ENCODE data around the gene HIVEP3.
A peak's percentile ranks its signal among the peaks of the same experiment; 100 is the strongest.

Gene HIVEP3

DNA sequence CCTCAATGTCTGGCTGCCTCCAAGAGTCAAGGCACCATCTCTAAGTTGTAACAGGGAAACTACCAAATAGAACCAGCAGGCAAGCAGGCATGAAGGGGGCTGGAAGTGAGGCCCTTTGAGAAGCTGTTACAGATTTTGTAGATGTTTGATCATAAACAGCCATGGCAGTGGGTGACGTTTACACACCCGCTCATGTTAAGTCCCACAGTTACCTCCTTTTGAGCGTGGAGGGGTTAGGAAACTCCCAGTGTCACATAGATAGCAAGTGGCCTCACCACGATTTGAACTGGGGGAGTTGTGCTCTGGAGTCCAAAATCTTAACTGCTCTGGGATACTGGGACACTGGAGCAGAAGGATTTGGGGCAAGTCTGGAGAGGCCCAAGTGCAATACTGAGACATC lies 192.4 kb downstream of the HIVEP3 start:
- DNase-seq, result no peak

DNA sequence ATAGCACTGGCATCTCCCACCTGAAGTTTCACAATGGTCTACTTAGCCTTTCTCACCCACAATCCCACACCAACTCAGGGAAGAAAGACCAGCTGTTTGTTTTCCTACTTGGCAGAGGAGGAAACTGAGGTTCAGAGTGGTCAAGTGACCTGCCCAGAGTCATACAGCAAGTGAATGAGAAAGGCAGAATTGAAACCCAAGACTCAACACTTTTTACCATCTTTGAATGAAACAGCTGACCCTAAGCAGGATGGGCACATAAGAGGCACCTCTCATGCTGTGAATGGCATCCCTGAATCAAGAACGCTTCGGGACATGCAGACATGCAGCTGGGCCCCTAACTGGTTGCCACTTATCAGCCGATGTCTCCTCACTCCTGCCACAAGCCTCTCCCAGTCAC lies 193.8 kb downstream of the HIVEP3 start:
- DNase-seq, result no peak

DNA sequence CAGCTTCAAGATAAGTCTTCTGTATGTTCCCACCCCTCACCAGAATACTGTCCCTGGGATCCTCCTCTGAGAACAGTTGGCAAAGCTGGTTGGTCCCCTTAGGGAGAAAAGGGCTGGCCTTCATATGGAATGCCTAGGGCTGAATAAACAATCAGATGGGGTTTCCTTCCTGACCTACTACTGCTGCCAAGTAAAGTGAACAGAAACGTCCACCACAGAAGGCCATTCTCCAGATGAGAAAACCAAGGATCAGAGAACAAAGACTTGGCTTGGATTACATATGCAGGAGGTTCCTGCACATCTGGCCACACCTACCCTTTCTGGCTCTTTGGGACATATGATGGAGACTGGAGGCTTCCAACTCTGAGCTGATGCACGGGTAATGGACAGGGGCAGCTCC lies 194.5 kb downstream of the HIVEP3 start:
- no peak for DNase-seq

- no peak for DNase-seq
Measured at GRCh38 chr1:41723786-41724185, 194.9 kb downstream of the HIVEP3 start.

- DNase-seq, result no peak
Measured at GRCh38 chr1:41722184-41722583, 196.5 kb downstream of the HIVEP3 start.

DNA sequence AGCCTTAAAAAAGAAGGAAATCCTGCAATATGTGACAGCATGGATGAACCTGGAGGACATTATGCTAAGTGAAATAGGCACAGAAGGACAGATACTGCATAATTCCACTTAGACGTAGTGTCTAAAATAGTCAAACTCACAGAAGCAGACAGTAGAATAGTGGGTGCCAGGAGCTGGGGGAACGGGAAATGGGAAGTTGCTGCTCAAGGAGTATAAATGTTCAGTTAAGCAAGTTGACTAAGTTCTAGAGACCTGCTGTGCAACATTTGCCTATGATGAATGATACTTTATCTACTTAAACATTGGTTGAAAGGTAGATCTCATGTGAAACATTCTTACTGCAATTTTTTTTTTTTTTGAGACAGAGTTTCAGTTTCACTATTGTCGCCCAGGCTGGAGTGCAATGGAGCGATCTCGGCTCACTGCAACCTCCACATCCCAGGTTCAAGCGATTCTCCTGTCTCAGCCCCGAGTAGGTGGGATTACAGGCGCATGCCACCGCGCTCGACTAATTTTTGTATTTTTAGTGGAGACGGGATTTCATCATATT lies 197.8 kb downstream of the HIVEP3 start:
- DNase-seq, result no peak

DNA sequence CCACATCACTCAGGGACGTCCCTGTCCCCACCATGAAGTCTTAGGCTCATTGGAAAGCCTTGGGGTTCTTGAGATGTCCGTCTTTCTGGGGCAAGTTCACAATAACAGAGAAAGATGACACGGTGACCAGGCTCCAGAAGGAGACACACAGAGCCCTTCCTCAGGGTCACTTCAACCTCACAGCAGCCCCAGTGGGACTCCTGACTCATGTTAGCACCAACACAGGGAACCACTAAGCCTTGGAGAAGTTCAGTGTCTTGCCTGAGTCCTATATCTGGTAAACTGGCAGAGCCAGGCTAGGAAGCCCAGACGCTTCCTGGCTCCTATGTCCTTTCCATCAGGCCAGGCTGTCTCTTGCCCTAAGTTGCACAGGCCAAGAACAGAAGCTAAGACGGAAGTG lies 199.1 kb downstream of the HIVEP3 start:
- DNase-seq, result no peak

DNA sequence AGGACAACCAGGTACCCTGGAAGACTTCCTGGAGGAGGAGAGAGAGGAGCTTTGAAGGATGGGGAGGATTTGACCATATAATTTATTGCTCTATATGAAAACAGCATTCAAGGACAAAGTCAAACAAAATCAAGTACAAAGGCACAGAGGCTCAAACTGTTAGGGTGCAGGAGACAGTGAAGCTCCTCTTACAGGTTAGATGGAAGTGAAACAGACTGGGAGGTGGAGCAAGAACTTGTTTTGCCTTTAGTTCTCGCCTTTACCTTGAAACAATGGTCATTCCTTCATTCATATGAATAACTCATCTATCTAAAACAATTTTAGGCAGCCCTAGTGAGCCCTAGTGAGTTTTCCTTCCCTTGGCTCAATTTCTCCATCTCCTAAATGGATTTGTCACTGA lies 199.6 kb downstream of the HIVEP3 start:
- DNase-seq, result no peak

- DNase-seq, result no peak
Measured at GRCh38 chr1:41718497-41718896, 200.2 kb downstream of the HIVEP3 start.

GRCh38 chr1:41716188-41717130 lies 202.3 kb downstream of the HIVEP3 start:
- DNase-seq, result no peak

GRCh38 chr1:41715441-41716095 lies 203.2 kb downstream of the HIVEP3 start:
- DNase-seq, result no peak

DNA sequence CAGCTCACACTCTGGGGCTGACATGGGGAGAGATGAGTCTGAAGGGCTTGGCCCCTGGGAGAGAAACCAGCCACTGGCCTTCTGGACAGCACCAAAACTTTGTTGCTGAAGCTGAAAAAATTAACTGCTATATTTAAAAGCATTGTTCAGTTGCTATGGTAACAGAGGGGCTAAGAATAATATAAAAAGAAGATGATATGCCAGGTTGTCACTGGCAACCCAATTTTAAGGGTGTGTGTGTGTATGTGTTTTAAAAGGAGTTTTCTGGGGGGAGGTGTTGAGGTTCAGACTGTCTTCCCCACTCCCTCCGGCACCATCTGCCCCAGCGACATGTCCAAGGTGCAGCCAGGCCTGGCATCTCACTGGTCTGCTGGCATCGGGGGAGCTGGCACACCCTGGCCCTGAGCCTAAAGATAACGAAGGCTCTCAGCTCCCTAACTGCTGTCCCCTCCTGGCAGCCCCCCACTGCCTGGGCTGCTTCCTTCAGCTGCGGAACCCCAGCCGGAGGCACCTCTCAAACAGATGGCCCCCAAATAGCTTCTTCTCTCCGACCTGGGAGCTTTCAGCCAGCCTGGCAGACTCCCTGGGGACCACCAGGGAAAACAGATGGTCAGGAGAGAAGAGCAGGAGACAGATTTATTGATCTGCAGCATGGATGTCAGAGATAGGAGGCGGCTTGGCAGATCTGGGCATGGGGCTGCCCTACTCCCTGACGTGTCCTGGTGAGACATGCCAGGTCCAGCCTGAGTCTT lies 203.9 kb downstream of the HIVEP3 start:
- DNase-seq, result peak; percentile 66

DNA sequence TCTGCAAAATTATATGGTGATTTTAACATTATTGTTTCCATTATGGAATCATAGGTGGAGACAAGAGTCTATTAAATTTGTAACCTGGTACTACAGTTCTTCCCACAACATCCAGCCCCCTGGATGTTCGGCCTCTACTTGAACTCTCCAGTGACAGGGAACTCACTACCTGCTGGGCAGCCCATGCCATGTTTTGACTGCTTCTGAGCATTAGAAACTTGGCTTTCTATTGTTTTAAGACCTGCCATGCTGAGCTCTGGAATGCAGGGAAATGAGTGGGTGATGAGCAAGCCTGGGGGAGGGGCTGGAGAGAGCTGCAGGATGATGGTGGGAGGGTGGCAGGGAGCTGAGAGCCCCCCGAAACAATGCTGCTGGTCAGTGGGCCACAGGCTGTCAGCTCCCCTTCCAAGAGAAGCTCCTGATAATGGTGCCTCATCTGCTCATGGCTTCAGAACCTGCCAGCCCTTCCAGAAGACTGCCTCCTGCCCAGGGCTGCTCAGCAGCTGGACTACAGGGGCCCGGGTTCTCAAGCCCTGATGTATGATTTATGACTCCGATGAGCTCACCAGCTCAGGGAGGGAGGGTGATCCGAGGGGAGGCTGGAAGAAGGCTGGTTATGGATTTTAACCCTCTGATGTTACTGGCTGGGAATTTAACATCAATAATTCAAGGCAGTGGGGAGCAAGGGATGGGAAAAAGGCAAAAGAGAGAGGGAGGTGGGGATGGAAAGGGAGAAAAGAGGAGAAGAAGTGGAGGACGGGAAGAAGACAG lies 205.0 kb downstream of the HIVEP3 start:
- DNase-seq, result peak; percentile 29

- no peak for DNase-seq
Measured at GRCh38 chr1:41713141-41713540, 205.6 kb downstream of the HIVEP3 start.

- DNase-seq, result no peak
Measured at GRCh38 chr1:41712695-41713094, 206.0 kb downstream of the HIVEP3 start.

DNA sequence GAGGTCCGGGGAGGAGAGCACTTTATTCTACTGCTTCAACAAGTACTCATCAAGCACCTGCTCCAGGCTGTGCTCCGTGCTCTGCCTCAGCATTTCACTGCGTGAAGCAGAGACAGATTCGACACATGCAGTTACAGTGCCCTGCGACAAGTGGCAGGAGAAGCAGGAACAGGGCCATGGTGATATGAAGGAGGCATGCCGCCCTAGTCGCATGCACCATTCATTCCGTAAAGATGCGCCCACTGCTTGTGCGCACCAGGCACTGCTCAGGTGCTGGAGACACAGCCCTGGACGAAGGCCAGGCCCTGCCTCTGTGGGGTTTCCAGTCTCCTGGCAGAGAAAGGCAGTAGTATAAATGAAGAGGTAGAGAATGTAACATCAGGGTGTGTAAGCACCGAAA lies 206.6 kb downstream of the HIVEP3 start:
- no peak for DNase-seq

DNA sequence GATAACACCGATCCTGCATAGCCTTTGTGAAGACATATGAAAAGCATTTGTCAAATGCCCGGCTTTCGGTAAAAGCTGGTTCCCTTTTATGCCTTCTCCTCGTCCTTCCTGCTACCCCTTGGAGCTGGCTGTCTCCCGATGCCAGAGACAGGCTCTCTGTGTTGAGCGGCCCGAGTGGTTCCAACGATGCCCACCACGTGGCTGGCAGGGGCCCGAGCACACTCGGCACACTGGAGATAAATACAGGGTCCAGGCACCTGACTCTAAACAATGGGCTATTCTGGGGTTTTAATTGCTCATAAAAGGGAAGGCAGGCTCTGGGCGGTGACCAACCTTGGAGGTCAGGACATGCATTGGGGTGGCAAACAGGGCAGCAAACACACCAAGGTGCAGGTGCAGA lies 207.1 kb downstream of the HIVEP3 start:
- DNase-seq, result no peak

- no peak for DNase-seq
Measured at GRCh38 chr1:41710980-41711379, 207.7 kb downstream of the HIVEP3 start.

- no peak for DNase-seq
Measured at GRCh38 chr1:41709873-41710272, 208.8 kb downstream of the HIVEP3 start.

DNA sequence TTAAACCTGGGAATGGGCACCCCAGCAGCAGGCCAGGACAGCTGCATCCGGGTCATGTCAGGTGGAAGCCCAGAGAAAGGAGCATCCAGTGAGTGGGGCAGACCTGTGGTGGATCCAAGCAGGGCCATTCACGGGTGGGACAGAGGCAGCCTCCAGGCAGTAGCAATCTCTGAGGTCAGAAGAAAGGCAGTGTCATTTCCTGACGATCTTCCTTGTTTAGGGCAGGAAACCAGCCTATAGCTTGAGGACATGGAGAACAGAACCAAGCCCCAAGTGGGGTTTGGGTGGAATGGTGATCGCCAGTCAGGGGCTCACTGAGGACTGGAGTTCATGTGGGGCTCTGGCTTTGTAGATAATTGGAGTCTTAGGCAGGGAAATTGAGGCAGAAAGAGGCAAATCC lies 209.4 kb downstream of the HIVEP3 start:
- no peak for DNase-seq

DNA sequence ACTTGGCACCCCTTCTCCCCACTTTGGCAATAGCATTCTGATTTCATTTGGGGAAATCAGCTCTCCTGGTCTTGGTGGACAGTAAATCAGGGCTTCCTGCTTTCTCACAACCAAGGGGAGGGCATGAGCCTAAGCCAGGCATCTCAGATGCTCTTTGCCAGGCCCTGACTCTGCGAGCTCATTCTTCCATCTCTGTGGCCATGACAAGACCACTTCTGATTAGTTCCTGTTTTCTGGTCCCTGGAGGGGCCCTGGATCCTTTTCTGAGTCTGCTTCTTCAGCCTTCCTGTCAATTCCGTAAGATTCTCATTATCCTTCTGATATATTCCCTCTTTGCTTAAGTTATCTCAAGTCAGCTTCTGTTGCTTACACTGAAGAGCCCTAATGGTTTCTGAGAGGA lies 210.4 kb downstream of the HIVEP3 start:
- no peak for DNase-seq

DNA sequence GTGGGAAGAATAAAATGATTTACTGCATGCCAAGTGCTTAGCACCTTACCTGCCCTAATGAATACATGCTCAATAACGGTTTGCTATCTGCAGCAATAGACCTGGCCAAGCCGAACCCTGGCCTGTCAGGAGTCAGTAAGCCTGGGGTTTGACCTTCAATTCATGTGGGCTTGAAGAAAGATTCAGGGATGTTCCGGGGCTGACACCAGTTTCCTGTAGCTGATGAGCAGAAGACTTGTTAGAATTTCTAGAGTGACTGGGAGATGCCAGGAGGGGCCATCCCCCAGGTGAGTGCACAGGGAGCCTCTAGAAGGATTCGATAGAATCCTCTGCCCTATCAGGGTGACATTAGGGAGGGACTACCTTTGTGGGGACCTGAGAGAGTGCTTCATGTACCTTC lies 210.9 kb downstream of the HIVEP3 start:
- no peak for DNase-seq

DNA sequence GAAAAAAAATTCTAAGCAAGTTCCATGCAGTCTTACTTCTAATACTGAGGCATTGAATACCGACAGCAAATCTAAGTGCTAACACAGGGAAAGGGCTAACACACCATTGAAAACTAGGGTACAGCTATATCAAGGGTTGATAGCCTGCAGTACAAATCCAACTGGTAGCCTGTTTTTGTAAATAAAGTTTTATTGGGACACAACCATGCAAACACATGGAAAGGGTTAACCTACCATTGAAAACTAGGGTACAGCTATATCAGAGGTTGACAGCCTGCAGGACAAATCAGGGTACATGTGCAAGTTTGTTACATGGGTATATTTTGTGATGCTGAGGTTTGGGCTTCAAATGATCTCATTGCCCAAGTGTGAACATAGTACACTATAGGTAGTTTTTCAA lies 212.9 kb downstream of the HIVEP3 start:
- no peak for DNase-seq

Data from NCI-H524 treated with DMSO at 0.1 percent for 48 hours (cell line).